ENCODE measurements around the gene RASSF5. TPM values are rescaled to one million over a fixed set of nuclear protein-coding genes. Genes with fewer than 3 reads are reported as not detected.
"Not testable (repeated sequence)": the region's sequence is repeated elsewhere in the genome, so short reads cannot be mapped to it uniquely, and the experiment has no call there.

The RASSF5 gene
- total RNA-seq, 1 experiment from 2014 or later, result 0.75 TPM

DNA sequence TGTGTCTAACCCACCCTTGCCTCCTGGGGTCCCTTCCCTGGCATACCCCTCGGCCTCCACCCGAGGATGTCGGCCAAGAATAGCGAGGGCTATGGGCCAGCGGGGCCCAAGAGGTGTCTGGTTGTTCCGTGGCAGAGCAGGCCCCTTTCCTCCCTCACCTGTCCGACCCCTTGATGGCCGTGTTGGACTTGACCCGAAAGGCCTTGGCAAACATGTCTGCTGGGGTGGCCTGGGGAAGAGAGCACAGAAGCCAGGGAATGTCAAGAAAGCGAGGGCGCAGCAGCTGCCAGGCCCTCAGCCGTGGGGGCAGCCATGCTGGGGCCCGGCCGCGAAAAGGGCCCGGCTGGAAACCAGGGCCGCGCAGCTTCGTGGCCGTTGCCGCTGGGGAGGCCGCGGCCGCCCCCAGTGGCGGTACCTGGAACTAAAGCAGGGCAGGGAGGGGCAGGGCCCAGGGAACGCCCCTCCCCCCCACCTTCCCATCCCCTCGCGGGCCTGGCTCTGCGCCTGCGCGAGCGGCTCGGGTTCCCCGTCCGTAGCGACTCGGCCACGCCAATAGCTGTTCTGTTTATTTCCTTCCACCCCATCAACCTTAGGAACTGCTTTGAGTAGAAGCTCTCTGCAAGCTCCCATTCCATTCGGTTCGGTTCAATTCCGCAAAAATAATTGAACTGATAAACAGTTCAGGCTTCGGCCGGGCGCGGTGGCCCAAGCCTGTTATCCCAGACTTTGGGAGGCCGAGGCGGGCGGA is 105.0 kb downstream of the RASSF5 start, which contains the start of gene EIF2D:
TSS of gene EIF2D (minus strand) at position 337 of the 748 bp plus-strand sequence. CDS start at position 214, 123 bp downstream.
- Histone ChIP-seq H3K4me1 (ENCODE audit: insufficient read depth, low read length, poor library complexity, severe bottlenecking) (peaks cover 6% of the 10 kb centered on the region), H3K27me3 (replicated peaks; ENCODE audit: insufficient read depth, low read depth, low read length, poor library complexity) (no peaks in the 10 kb centered on the region), H3K27ac (ENCODE audit: low read depth, low read length, poor library complexity, severe bottlenecking) (peak within 1 kb of the TSS; percentile 95), H3K9me3 (ENCODE audit: low read depth, low read length, poor library complexity, severe bottlenecking) (no peaks in the 10 kb centered on the region), H3K36me3 (ENCODE audit: insufficient read depth, low read length, poor library complexity, severe bottlenecking) (peaks cover 9% of the 10 kb centered on the region), H3K4me3 (ENCODE audit: low read depth, low read length, poor library complexity, severe bottlenecking) (peak within 1 kb of the TSS; percentile 97)
- peak; percentile 96 for DNase-seq (ENCODE audit: low spot score)
- TF ChIP-seq EZH2 (IDR thresholded peaks at IDR 0.05; ENCODE audit: borderline replicate concordance, low read depth, low read length, poor library complexity, severe bottlenecking), result no peak
- TF ChIP-seq, protein P1, sequence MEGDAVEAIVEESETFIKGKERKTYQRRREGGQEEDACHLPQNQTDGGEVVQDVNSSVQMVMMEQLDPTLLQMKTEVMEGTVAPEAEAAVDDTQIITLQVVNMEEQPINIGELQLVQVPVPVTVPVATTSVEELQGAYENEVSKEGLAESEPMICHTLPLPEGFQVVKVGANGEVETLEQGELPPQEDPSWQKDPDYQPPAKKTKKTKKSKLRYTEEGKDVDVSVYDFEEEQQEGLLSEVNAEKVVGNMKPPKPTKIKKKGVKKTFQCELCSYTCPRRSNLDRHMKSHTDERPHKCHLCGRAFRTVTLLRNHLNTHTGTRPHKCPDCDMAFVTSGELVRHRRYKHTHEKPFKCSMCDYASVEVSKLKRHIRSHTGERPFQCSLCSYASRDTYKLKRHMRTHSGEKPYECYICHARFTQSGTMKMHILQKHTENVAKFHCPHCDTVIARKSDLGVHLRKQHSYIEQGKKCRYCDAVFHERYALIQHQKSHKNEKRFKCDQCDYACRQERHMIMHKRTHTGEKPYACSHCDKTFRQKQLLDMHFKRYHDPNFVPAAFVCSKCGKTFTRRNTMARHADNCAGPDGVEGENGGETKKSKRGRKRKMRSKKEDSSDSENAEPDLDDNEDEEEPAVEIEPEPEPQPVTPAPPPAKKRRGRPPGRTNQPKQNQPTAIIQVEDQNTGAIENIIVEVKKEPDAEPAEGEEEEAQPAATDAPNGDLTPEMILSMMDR (conservative IDR thresholded peaks at IDR 0.05; ENCODE audit: low read depth, low read length), result peak; percentile 96
- no TSS peak for BruUV-seq (replicated peaks)
- POLR2A ChIA-PET (ENCODE audit: low non-redundant PET), result interaction anchor here (0.8 to 1.2 kb wide), 2 partner anchors 10 to 142 kb away, joined by 4 to 34 read pairs; partner anchors contain the start of gene IKBKE
- intact Hi-C loops (cut with micrococcal nuclease; ENCODE audit: unreplicated experiment), result no loop called here
- CTCF ChIA-PET, result interaction anchor here (0.6 to 1.4 kb wide), 8 partner anchors 10 to 801 kb away, joined by 3 to 11 read pairs (median 5); partner anchors contain the start of gene DYRK3

DNA sequence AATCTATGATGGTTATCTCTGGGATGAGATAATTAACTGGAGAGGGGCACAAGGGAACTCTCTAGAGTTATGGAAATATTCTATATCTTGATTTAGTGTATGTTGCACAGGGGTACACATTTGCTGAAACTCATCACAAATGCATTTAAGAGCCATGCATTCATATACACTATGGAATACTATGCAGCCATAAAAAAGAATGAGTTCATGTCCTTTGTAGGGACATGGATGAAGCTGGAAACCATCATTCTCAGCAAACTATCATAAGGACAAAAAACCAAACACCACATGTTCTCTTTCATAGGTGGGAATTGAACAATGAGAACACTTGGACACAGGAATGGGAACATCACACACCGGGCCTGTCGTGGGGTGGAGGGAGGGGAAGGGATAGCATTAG is 119.1 kb downstream of the RASSF5 start:
- H3K9me3 ChIP-seq (ENCODE audit: low read depth, low read length, poor library complexity, severe bottlenecking); CTCF ChIA-PET; H3K4me1 ChIP-seq (ENCODE audit: insufficient read depth, low read length, poor library complexity, severe bottlenecking); POLR2A ChIA-PET (ENCODE audit: low non-redundant PET); H3K27ac ChIP-seq (ENCODE audit: low read depth, low read length, poor library complexity, severe bottlenecking); DNase-seq (ENCODE audit: low spot score); H3K36me3 ChIP-seq (ENCODE audit: insufficient read depth, low read length, poor library complexity, severe bottlenecking); intact Hi-C loops (cut with micrococcal nuclease; ENCODE audit: unreplicated experiment); H3K4me3 ChIP-seq (ENCODE audit: low read depth, low read length, poor library complexity, severe bottlenecking); BruUV-seq (replicated peaks): not testable (repeated sequence)
- peaks cover 16% of the 10 kb centered on the region for H3K27me3 ChIP-seq (replicated peaks; ENCODE audit: insufficient read depth, low read depth, low read length, poor library complexity)

DNA sequence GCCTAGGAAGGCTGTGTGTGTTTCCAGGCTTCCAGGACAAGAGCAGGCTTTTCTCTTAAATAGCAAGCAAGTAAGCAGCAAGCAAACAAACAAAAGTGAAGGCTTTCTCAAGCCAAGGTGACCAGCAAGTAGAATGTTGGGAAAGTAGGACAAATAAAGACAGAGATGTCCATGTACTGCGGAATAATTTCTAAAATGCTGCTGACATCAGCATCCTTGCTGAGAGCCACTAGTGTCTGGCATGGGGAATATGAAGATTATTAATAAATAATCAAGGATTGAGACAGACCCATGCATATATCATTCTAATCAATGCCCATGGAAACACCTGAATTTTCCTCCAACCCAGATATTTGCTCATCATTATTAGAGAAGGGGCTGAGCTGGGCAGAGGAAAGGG is 121.6 kb downstream of the RASSF5 start:
- ChIA-PET CTCF (interaction anchor here (0.8 kb wide), 1 partner anchor 35 kb away, joined by 3 read pairs; no protein-coding TSS in a partner anchor), POLR2A (ENCODE audit: low non-redundant PET) (no interaction called here)
- BruUV-seq (replicated peaks), result no TSS peak

More for the DNA sequence above, 121.6 kb downstream of the RASSF5 start:
- no peaks in the 10 kb centered on the region for H3K9me3 ChIP-seq (ENCODE audit: low read depth, low read length, poor library complexity, severe bottlenecking)
- intact Hi-C loops (cut with micrococcal nuclease; ENCODE audit: unreplicated experiment), result no loop called here
- H3K27ac ChIP-seq (ENCODE audit: low read depth, low read length, poor library complexity, severe bottlenecking), result no peak overlapping the region
- H3K4me3 ChIP-seq (ENCODE audit: low read depth, low read length, poor library complexity, severe bottlenecking), result no peak overlapping the region
- H3K4me1 ChIP-seq (ENCODE audit: insufficient read depth, low read length, poor library complexity, severe bottlenecking), result peaks cover 13% of the 10 kb centered on the region
- no peak for DNase-seq (ENCODE audit: low spot score)
- H3K27me3 ChIP-seq (replicated peaks; ENCODE audit: insufficient read depth, low read depth, low read length, poor library complexity), result peaks cover 16% of the 10 kb centered on the region
- TF ChIP-seq, protein P1 (conservative IDR thresholded peaks at IDR 0.05; ENCODE audit: low read depth, low read length), result no peak
- no peak for TF ChIP-seq EZH2 (IDR thresholded peaks at IDR 0.05; ENCODE audit: borderline replicate concordance, low read depth, low read length, poor library complexity, severe bottlenecking)
- H3K36me3 ChIP-seq (ENCODE audit: insufficient read depth, low read length, poor library complexity, severe bottlenecking), result no peaks in the 10 kb centered on the region

Data from A673 (cell line).